Measurements from ENCODE around the gene NOPCHAP1.

Gene NOPCHAP1

GRCh38 chr12:104958001-104958804, 27.9 kb upstream of the NOPCHAP1 start, which contains the start of gene SLC41A2:
SLC41A2 (minus strand) TSS chr12:104958290; CDS start chr12:104928527, 29,763 bp downstream.
- peak within 1 kb of the TSS; percentile 91 for H3K4me3 Mint-ChIP-seq
- peaks cover 53% of the 10 kb centered on the region for H3K27me3 Mint-ChIP-seq (ENCODE audit: low read depth)
- H3K36me3 Mint-ChIP-seq (ENCODE audit: low read depth) = no peaks in the 10 kb centered on the region
- no peaks in the 10 kb centered on the region for H3K9me3 Mint-ChIP-seq
- H3K4me1 Mint-ChIP-seq (ENCODE audit: low read depth) = peaks cover 27% of the 10 kb centered on the region
- H3K27ac Mint-ChIP-seq = peak within 1 kb of the TSS; percentile 92

DNA sequence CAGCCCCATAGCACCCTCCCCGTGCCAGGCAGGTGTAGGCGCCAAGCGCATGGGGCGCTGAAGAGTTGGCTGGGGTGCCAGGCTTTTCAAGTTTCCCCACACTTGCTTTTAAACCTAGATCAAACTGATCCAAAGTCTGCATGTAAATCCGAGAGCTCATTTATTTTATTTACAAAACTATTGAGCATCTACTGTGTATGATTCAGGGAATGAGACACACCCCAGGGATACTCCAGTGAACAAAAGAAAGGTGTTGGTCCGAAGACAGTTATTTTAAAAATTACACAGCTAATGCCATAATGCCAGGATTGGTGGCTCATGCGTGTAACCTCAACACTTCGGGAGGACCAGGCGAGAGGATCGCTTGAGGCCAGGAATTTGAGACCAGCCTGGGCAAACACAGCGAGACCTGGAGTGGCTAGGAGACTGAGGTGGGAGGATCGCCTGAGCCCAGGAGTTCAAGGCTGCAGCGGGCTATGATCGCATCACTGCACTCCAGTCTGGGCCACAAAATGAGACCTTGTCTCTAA, 27.2 kb upstream of the NOPCHAP1 start:
- H3K27me3 Mint-ChIP-seq (ENCODE audit: low read depth) = peaks cover 55% of the 10 kb centered on the region
- no peaks in the 10 kb centered on the region for H3K9me3 Mint-ChIP-seq
- H3K4me1 Mint-ChIP-seq (ENCODE audit: low read depth) = peaks cover 25% of the 10 kb centered on the region
- H3K36me3 Mint-ChIP-seq (ENCODE audit: low read depth) = no peaks in the 10 kb centered on the region
- H3K27ac Mint-ChIP-seq = peak overlapping the region; percentile 92
- H3K4me3 Mint-ChIP-seq = peak overlapping the region; percentile 91

DNA sequence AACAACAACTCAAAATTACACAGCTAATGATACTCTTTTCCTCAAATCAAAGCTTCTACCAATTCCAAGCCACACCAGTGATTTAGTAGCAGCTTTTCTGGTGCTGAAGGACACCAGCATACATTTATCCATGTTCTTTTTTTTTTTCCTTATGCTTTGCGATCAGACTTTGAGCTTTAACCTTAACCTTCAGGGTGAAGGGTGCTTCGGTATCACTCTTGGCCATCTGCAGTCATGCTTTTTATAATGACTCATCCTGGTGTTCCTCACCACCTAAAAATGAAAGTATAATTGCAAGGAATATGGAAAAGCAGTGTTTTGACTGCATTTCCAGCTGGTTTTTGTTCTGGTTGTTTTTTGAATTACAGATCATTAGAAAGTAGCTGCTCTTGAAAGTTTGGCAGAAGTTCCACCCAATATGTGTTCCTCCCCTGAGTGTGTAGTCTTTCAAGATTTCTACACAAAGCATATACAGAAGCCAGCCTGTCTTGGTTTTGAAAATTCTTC, 26.7 kb upstream of the NOPCHAP1 start:
- H3K27me3 Mint-ChIP-seq (ENCODE audit: low read depth) = peaks cover 56% of the 10 kb centered on the region
- H3K36me3 Mint-ChIP-seq (ENCODE audit: low read depth) = no peaks in the 10 kb centered on the region
- H3K27ac Mint-ChIP-seq = peak overlapping the region; percentile 38

DNA sequence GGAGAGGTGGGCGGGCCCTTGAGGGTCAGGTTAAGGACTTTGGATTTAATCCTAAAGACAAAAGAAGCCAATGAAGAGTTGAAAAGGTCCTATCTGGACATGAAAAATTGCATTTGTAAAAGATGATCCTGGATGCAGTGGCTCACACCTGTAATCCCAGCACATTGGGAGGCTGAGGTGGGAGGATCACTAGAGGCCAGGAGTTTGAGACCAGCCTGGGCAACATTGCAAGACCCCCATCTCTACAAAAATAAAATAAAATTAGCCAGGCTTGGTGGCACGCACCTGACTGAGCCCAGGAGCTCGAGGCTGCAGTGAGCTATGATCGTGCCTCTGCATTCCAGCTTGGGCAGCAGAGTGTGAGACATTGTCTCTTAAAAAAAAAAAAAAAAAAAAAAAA, 25.7 kb upstream of the NOPCHAP1 start:
- Mint-ChIP-seq H3K27me3 (ENCODE audit: low read depth) (peaks cover 63% of the 10 kb centered on the region), H3K4me1 (ENCODE audit: low read depth) (peaks cover 24% of the 10 kb centered on the region), H3K9me3 (no peaks in the 10 kb centered on the region), H3K36me3 (ENCODE audit: low read depth) (no peaks in the 10 kb centered on the region), H3K4me3 (no peak overlapping the region), H3K27ac (no peak overlapping the region)

More for the DNA sequence above, 26.7 kb upstream of the NOPCHAP1 start:
- H3K9me3 Mint-ChIP-seq = no peaks in the 10 kb centered on the region
- peak overlapping the region; percentile 91 for H3K4me3 Mint-ChIP-seq
- peaks cover 27% of the 10 kb centered on the region for H3K4me1 Mint-ChIP-seq (ENCODE audit: low read depth)

GRCh38 chr12:104963757-104964156, 22.4 kb upstream of the NOPCHAP1 start:
- Mint-ChIP-seq H3K27me3 (ENCODE audit: low read depth) (peaks cover 63% of the 10 kb centered on the region), H3K9me3 (no peaks in the 10 kb centered on the region), H3K36me3 (ENCODE audit: low read depth) (no peaks in the 10 kb centered on the region), H3K27ac (no peak overlapping the region), H3K4me3 (no peak overlapping the region), H3K4me1 (ENCODE audit: low read depth) (peaks cover 12% of the 10 kb centered on the region)

DNA sequence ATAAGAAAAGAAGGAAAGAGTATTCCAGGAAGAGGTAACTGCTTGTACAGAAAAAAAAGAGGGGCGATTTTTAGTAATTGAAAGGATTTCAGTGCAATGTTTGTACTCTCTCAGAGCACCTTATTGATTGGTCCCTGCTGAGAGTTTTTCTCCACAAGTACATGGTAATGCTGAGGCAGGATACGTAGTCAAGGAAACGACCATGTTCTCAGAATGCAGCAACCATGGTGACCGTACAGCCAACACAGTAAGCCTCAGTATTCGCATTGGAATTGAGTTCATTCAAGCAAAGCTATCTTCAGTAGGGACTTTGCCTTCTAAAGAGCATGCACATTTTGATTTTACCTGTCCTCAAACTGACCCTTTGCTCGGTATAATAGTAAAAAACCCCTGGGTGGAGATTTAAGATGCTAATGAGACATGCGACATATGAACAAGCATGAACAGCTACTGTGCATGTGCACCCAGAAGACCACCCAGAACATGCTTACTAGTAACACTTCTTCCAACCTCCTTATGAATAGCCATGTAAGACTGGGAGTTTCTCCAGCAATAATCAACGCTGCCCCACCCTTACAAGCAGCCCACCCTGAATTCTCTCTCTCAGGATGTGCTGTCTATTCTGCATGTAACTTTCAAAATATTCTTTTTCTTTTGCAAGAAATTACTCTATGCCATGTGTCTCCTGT, 21.8 kb upstream of the NOPCHAP1 start:
- Mint-ChIP-seq H3K4me1 (ENCODE audit: low read depth) (peaks cover 7% of the 10 kb centered on the region), H3K9me3 (no peaks in the 10 kb centered on the region), H3K27me3 (ENCODE audit: low read depth) (peaks cover 63% of the 10 kb centered on the region), H3K36me3 (ENCODE audit: low read depth) (no peaks in the 10 kb centered on the region), H3K27ac (no peak overlapping the region), H3K4me3 (no peak overlapping the region)

GRCh38 chr12:104964856-104965205, 21.3 kb upstream of the NOPCHAP1 start:
- H3K36me3 Mint-ChIP-seq (ENCODE audit: low read depth) = no peaks in the 10 kb centered on the region
- H3K4me1 Mint-ChIP-seq (ENCODE audit: low read depth) = peaks cover 3% of the 10 kb centered on the region
- no peak overlapping the region for H3K4me3 Mint-ChIP-seq
- no peaks in the 10 kb centered on the region for H3K9me3 Mint-ChIP-seq
- H3K27ac Mint-ChIP-seq = no peak overlapping the region
- H3K27me3 Mint-ChIP-seq (ENCODE audit: low read depth) = peaks cover 63% of the 10 kb centered on the region

- peaks cover 50% of the 10 kb centered on the region for H3K27me3 Mint-ChIP-seq (ENCODE audit: low read depth)
- H3K4me1 Mint-ChIP-seq (ENCODE audit: low read depth) = peaks cover 3% of the 10 kb centered on the region
- H3K27ac Mint-ChIP-seq = no peak overlapping the region
- H3K4me3 Mint-ChIP-seq = no peak overlapping the region
- no peaks in the 10 kb centered on the region for H3K9me3 Mint-ChIP-seq
- H3K36me3 Mint-ChIP-seq (ENCODE audit: low read depth) = no peaks in the 10 kb centered on the region
Observed at GRCh38 chr12:104966677-104967076, 19.4 kb upstream of the NOPCHAP1 start.

DNA sequence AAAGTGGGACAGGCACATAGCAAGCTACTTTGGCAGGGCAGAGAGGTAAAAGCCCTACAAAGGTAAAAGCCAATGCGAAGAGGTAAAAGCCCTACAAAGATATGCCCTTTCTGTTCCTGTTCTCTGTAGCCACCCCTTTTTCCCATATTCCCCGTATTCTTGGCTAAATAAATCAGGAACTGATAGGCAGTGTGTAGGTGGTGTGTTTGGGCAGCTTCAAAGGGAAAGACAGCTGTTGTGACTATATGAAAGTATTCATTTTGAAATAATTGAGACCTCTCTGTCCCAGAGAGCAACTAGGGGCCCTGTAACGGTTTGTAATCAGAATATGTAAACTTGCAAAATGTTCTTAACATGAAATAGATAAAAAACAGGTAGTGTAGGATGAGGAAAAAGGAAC, 16.8 kb upstream of the NOPCHAP1 start:
- Mint-ChIP-seq H3K4me1 (ENCODE audit: low read depth) (no peaks in the 10 kb centered on the region), H3K4me3 (no peak overlapping the region), H3K27me3 (ENCODE audit: low read depth) (peaks cover 29% of the 10 kb centered on the region), H3K36me3 (ENCODE audit: low read depth) (no peaks in the 10 kb centered on the region), H3K9me3 (no peaks in the 10 kb centered on the region), H3K27ac (no peak overlapping the region)

GRCh38 chr12:104971306-104971705, 14.8 kb upstream of the NOPCHAP1 start:
- Mint-ChIP-seq H3K4me3 (no peak overlapping the region), H3K27me3 (ENCODE audit: low read depth) (peaks cover 11% of the 10 kb centered on the region), H3K27ac (no peak overlapping the region), H3K36me3 (ENCODE audit: low read depth) (no peaks in the 10 kb centered on the region), H3K4me1 (ENCODE audit: low read depth) (no peaks in the 10 kb centered on the region), H3K9me3 (no peaks in the 10 kb centered on the region)

GRCh38 chr12:104973250-104973649, 12.9 kb upstream of the NOPCHAP1 start:
- Mint-ChIP-seq H3K9me3 (no peaks in the 10 kb centered on the region), H3K36me3 (ENCODE audit: low read depth) (no peaks in the 10 kb centered on the region), H3K27ac (no peak overlapping the region), H3K4me1 (ENCODE audit: low read depth) (no peaks in the 10 kb centered on the region), H3K4me3 (no peak overlapping the region), H3K27me3 (ENCODE audit: low read depth) (peaks cover 7% of the 10 kb centered on the region)

DNA sequence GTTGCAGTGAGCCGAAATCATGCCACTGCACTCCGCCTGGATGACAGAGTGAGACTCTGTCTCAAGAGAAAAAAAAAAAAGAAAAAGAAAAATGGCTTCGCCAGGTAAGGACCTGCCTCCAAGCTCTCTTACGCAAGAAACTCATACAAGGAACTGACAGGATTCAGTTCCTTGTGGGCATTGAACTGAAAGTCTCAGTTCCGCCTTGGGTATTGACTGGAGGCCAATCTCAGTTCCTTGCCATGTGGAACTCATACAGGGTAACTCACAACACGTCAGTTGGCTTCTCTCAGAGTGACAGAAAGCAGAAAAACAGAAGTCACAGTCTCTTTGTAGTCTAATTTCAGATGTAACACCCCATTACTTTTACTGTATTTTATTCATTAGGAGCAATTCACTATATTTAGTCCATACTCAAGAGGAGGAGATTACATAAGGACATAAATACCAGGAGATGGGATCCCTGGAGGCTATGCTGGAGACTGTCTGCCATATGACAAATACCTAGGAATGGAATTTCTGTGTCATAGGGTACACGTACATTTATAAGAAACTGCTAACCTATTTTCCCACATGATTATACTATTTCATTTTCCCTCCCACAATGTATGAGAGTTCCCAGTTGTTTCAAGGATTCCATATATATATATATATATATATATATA, 11.4 kb upstream of the NOPCHAP1 start:
- Mint-ChIP-seq H3K4me1 (ENCODE audit: low read depth) (no peaks in the 10 kb centered on the region), H3K36me3 (ENCODE audit: low read depth) (no peaks in the 10 kb centered on the region), H3K27me3 (ENCODE audit: low read depth) (peaks cover 15% of the 10 kb centered on the region), H3K27ac (no peak overlapping the region), H3K4me3 (no peak overlapping the region), H3K9me3 (no peaks in the 10 kb centered on the region)

- H3K4me3 Mint-ChIP-seq = no peak overlapping the region
- H3K27me3 Mint-ChIP-seq (ENCODE audit: low read depth) = peaks cover 25% of the 10 kb centered on the region
- H3K27ac Mint-ChIP-seq = no peak overlapping the region
- H3K4me1 Mint-ChIP-seq (ENCODE audit: low read depth) = no peaks in the 10 kb centered on the region
- H3K9me3 Mint-ChIP-seq = no peaks in the 10 kb centered on the region
- no peaks in the 10 kb centered on the region for H3K36me3 Mint-ChIP-seq (ENCODE audit: low read depth)
Observed at GRCh38 chr12:104975587-104976343, 10.4 kb upstream of the NOPCHAP1 start.

DNA sequence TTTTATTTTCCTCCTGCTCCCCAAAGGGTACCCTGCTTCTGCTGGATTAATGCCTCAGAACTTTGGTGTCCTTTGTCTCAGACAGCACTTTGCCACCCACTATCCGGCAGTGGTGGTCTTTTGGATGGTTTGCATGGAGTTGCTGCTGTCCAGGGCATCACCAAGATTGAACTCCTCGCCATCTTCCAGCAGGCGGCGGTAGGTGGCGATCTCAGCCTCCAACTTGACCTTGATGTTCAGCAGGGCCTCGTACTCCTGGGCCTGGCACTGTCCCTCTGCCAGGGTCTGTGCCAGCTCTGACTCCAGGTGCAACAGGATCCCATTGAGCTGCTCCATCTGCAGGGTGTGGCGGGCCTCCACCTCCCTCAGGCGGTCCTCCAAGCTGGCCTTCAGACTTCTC, 9.4 kb upstream of the NOPCHAP1 start:
- peaks cover 28% of the 10 kb centered on the region for H3K27me3 Mint-ChIP-seq (ENCODE audit: low read depth)
- no peak overlapping the region for H3K4me3 Mint-ChIP-seq
- H3K9me3 Mint-ChIP-seq = no peaks in the 10 kb centered on the region
- no peak overlapping the region for H3K27ac Mint-ChIP-seq
- H3K36me3 Mint-ChIP-seq (ENCODE audit: low read depth) = no peaks in the 10 kb centered on the region
- no peaks in the 10 kb centered on the region for H3K4me1 Mint-ChIP-seq (ENCODE audit: low read depth)

All from T-helper 1 cell treated with Interleukin-12 subunit alpha and Interleukin-12 subunit beta and Interleukin-4 antibody, amounts not matched to agents 30 μg/mL and 1 μg/mL, for 36 hours (primary cell).